IMR-90 (cell line): ENCODE results near the gene TMEM52. TPM values are rescaled to one million over a fixed set of nuclear protein-coding genes. Genes with fewer than 3 reads are reported as not detected.
A peak's percentile ranks its signal among the peaks of the same experiment; 100 is the strongest.

Experiments
- ATAC-seq: fragments of 200-7000 bp; cut with Tn5 transposase; 2 replicates; pipeline ENCODE4 v1.9.1; 2020; ENCODE audit warnings: low read depth, mild to moderate bottlenecking, moderate library complexity
- Bru-seq: library from RNA; stranded (reverse); fragments of 400-500 nt; gene quantifications from one replicate; lab custom pipeline; 2021; lab: Mats Ljungman, UMichigan
- BruChase-seq, 2 experiments: library from RNA; stranded (reverse); fragments of 400-500 nt; gene quantifications; one replicate each; lab custom pipeline; 2021; lab: Mats Ljungman, UMichigan
- BruUV-seq: library from RNA; stranded (reverse); fragments of 400-500 nt; replicated peaks from 2 replicates; lab custom pipeline; 2021; lab: Mats Ljungman, UMichigan
- CTCF ChIA-PET: fragments of 300-600 bp; formaldehyde crosslinking; extraction: SDS; loops from one replicate; lab custom pipeline; 2021; ENCODE audit warnings: antibody characterized with exemption; lab: Yijun Ruan, JAX
- POLR2A ChIA-PET: fragments of 300-600 bp; sonication (Branson Sonifier 250); formaldehyde crosslinking; loops from one replicate; lab custom pipeline; 2022; ENCODE audit warnings: antibody characterized with exemption; ENCODE audit not compliant: unreplicated experiment; lab: Charles Lee
- DNase-seq: peaks from one replicate; pipeline ENCODE4 v3.0.0; 2013
- H2AFZ ChIP-seq: replicated peaks from 2 replicates; pipeline ENCODE3; 2013; ENCODE audit warnings: low read length, mild to moderate bottlenecking; ENCODE audit not compliant: poor library complexity
- H2AK5ac ChIP-seq: 2 replicates; pipeline ENCODE4 v1.6.1; 2013; ENCODE audit warnings: low read depth, low read length, inconsistent platforms
- H2AK9ac ChIP-seq: replicated peaks from 2 replicates; pipeline ENCODE3; 2013; ENCODE audit warnings: mild to moderate bottlenecking, low read depth, low read length, moderate library complexity; ENCODE audit not compliant: poor library complexity
- H2BK120ac ChIP-seq: 2 replicates; pipeline ENCODE4 v1.6.1; 2013; ENCODE audit warnings: low read depth, low read length, inconsistent platforms
- H2BK15ac ChIP-seq: 3 replicates; pipeline ENCODE4 v1.6.1; 2013; ENCODE audit warnings: low read depth, low read length, inconsistent platforms
- H2BK20ac ChIP-seq: 2 replicates; pipeline ENCODE4 v1.6.1; 2013; ENCODE audit warnings: low read depth, mild to moderate bottlenecking, inconsistent platforms, low read length, moderate library complexity
- H2BK5ac ChIP-seq: 2 replicates; pipeline ENCODE4 v1.6.1; 2013; ENCODE audit warnings: mild to moderate bottlenecking, low read depth, low read length, inconsistent platforms; ENCODE audit not compliant: poor library complexity, severe bottlenecking
- H3K14ac ChIP-seq: replicated peaks from 2 replicates; pipeline ENCODE4 v1.6.1; 2013; ENCODE audit warnings: low read depth, low read length, inconsistent platforms
- H3K18ac ChIP-seq: 2 replicates; pipeline ENCODE4 v1.6.1; 2013; ENCODE audit warnings: low read depth, low read length, control low read depth
- H3K23ac ChIP-seq: 2 replicates; pipeline ENCODE4 v1.6.1; 2013; ENCODE audit warnings: low read depth, low read length, inconsistent platforms
- H3K27ac ChIP-seq: 2 replicates; pipeline ENCODE4 v1.5.1; 2013; ENCODE audit warnings: mild to moderate bottlenecking, control low read depth, low read length; ENCODE audit not compliant: insufficient read depth
- H3K27me3 ChIP-seq: 2 replicates; pipeline ENCODE4 v1.6.1; 2013; ENCODE audit warnings: low read length; ENCODE audit not compliant: control insufficient read depth, insufficient read depth
- H3K36me3 ChIP-seq: 2 replicates; pipeline ENCODE4 v1.6.1; 2013; ENCODE audit warnings: low read length, mixed read lengths; ENCODE audit not compliant: control insufficient read depth, insufficient read depth
- H3K4ac ChIP-seq: 2 replicates; pipeline ENCODE4 v1.6.1; 2013; ENCODE audit warnings: low read depth, low read length, inconsistent platforms
- H3K4me1 ChIP-seq: 2 replicates; pipeline ENCODE4 v1.6.1; 2013; ENCODE audit warnings: low read length, mixed read lengths; ENCODE audit not compliant: control insufficient read depth, insufficient read depth
- H3K4me2 ChIP-seq: 2 replicates; pipeline ENCODE4 v1.6.1; 2013; ENCODE audit warnings: low read depth, mild to moderate bottlenecking, control low read depth, low read length, moderate library complexity
- H3K4me3 ChIP-seq: 2 replicates; pipeline ENCODE4 v1.5.1; 2013; ENCODE audit warnings: low read depth, mild to moderate bottlenecking, control low read depth, low read length, moderate library complexity; ENCODE audit not compliant: insufficient read depth
- H3K56ac ChIP-seq: 2 replicates; pipeline ENCODE4 v1.6.1; 2013; ENCODE audit warnings: low read length, inconsistent platforms; ENCODE audit not compliant: insufficient read depth; ENCODE audit errors: extremely low read depth
- H3K79me1 ChIP-seq, 2 experiments: 2 replicates each; pipeline ENCODE4 v1.6.1; 2013; ENCODE audit warnings: low read length in 2 of 2, inconsistent platforms in 1 of 2, low read depth in 1 of 2
- H3K9ac ChIP-seq: 2 replicates; pipeline ENCODE4 v1.6.1; 2013; ENCODE audit warnings: low read depth, low read length, control low read depth
- H3K9me1 ChIP-seq: 2 replicates; pipeline ENCODE4 v1.6.1; 2013; ENCODE audit warnings: low read length, inconsistent platforms; ENCODE audit not compliant: insufficient read depth
- H3K9me3 ChIP-seq: 2 replicates; pipeline ENCODE4 v1.6.1; 2013; ENCODE audit warnings: low read length; ENCODE audit not compliant: control insufficient read depth, insufficient read depth
- H4K20me1 ChIP-seq: 2 replicates; pipeline ENCODE4 v1.6.1; 2013; ENCODE audit warnings: low read length, inconsistent platforms; ENCODE audit not compliant: insufficient read depth
- H4K5ac ChIP-seq: 2 replicates; pipeline ENCODE4 v1.6.1; 2013; ENCODE audit warnings: mild to moderate bottlenecking, low read depth, low read length, control low read depth
- H4K8ac ChIP-seq, 2 experiments: 2 replicates each; pipeline ENCODE4 v1.6.1; 2013; ENCODE audit warnings: low read depth in 2 of 2, low read length in 2 of 2, control low read depth in 1 of 2, inconsistent platforms in 1 of 2
- H4K91ac ChIP-seq: 2 replicates; pipeline ENCODE4 v1.6.1; 2013; ENCODE audit warnings: low read depth, low read length, inconsistent platforms; ENCODE audit not compliant: insufficient read depth
- MXI1 ChIP-seq: IDR thresholded peaks from 2 replicates; pipeline ENCODE4 v1.6.1; 2012; ENCODE audit warnings: low read depth, mild to moderate bottlenecking, low read length, moderate library complexity, borderline replicate concordance
- USF2 ChIP-seq: fragments of 150-350 bp; IDR thresholded peaks from 2 replicates; pipeline ENCODE4 v1.6.1; 2017; ENCODE audit warnings: mild to moderate bottlenecking, antibody characterized with exemption, low read length, low read depth
- WGBS, 2 experiments: methylation state at CpG; one replicate each; pipeline versions ENCODE4 v1.1.5 to v1.1.7; 2013; ENCODE audit warnings: missing lambda C conversion rate in 2 of 2; ENCODE audit not compliant: insufficient read length in 1 of 2; ENCODE audit errors: extremely low coverage in 2 of 2; 5-methylcytosine and 5-hydroxymethylcytosine counted together
- dilution Hi-C: fragments of 300-500 bp; cut with HindIII; formaldehyde crosslinking; loops from one replicate; pipeline ENCODE4 v1.14.3; 2018; ENCODE audit warnings: low sequenced_read_pairs; ENCODE audit not compliant: unreplicated experiment
- in situ Hi-C: fragments of 300-500 bp; cut with MboI; formaldehyde crosslinking; loops from 3 replicates; pipeline ENCODE4 v1.14.3; 2019; ENCODE audit warnings: low sequenced_read_pairs, inconsistent platforms, mixed read lengths
- intact Hi-C: fragments of 100-400 bp; cut with micrococcal nuclease; formaldehyde crosslinking; loops from 2 replicates; pipeline ENCODE4 v1.10.0; 2022
- long read RNA-seq: library from polyadenylated mRNA; unstranded; transcript quantifications from one replicate; pipeline ENCODE4 v2.0.0, GENCODE V29; 2021; ENCODE audit not compliant: unreplicated experiment
- polyA plus RNA-seq, 3 experiments: library from polyadenylated mRNA; depleted of rRNA; stranded (reverse); fragments of >200 nt; gene quantifications; 2 replicates each; pipeline ENCODE4 v1.2.3, GENCODE V29; 2012; ENCODE audit warnings: low replicate concordance in 1 of 3
- total RNA-seq: library from RNA; depleted of rRNA; stranded (reverse); fragments of >200 nt; gene quantifications from 2 replicates; pipeline ENCODE4 v1.2.3, GENCODE V29; 2012; rRNA removed

The TMEM52 gene
- 0.28 and 0.54 TPM in 2 replicates for total RNA-seq
- 1.3 and 1.9 TPM in 2 replicates for polyA plus RNA-seq (2012; rRNA removed)
- polyA plus RNA-seq (2012; cell fraction: cytosol; rRNA removed) = 1.8 and 2.1 TPM in 2 replicates
- 2.5 and 5.0 TPM in 2 replicates for polyA plus RNA-seq (2012; cell fraction: nucleus; rRNA removed; ENCODE audit: low replicate concordance)
- not detected for Bru-seq, nascent RNA
- BruChase-seq, experiment 1, labeled RNA remaining after a 6-hour chase = not detected
- not detected for BruChase-seq, experiment 2, labeled RNA remaining after a 2-hour chase
- long read RNA-seq = 0 reads

GRCh38 chr1:1918901-1919303, at the start of gene TMEM52:
TSS of gene TMEM52 (minus strand) at chr1:1919279. CDS start at chr1:1919265, 14 bp downstream.
- H2BK120ac ChIP-seq = peak within 1 kb of the TSS; percentile 48; the same call in 1 of the 2 replicates
- peak within 1 kb of the TSS; percentile 46; the same call in 1 of the 2 replicates for H2AK5ac ChIP-seq
- no peak within 1 kb of the TSS for H3K23ac ChIP-seq
- WGBS, 2 experiments = 1% methylated on average over 23 of the region's 44 CpGs; no CpG with 5 or more reads in 1 of the 2 experiments
- H3K56ac ChIP-seq = no peak within 1 kb of the TSS
- H4K5ac ChIP-seq = no peak within 1 kb of the TSS
- H3K9me3 ChIP-seq = no peaks in the 10 kb centered on the region
- intact Hi-C loops (no loop called here), in situ Hi-C loops (no loop called here), dilution Hi-C loops (no loop called here)
- no peaks in the 10 kb centered on the region for H3K36me3 ChIP-seq
- ChIA-PET POLR2A (no interaction called here), CTCF (no interaction called here)
- no peak within 1 kb of the TSS for H2BK20ac ChIP-seq
- ATAC-seq (no peak), DNase-seq (no peak)
- H3K18ac ChIP-seq = no peak within 1 kb of the TSS
- peak within 1 kb of the TSS; percentile 91 for H2AK9ac ChIP-seq
- H2AFZ ChIP-seq = peak within 1 kb of the TSS; percentile 92
- H3K27me3 ChIP-seq = peaks cover 3% of the 10 kb centered on the region; the same call in 1 of the 2 replicates
- no peak within 1 kb of the TSS for H2BK5ac ChIP-seq
- H3K4me1 ChIP-seq = peaks cover 2% of the 10 kb centered on the region; the same call in 1 of the 2 replicates
- peak within 1 kb of the TSS; percentile 40 for H3K4me3 ChIP-seq
- BruUV-seq = no TSS peak
- peaks cover 4% of the 10 kb centered on the region; the same call in 1 of the 2 replicates for H3K9me1 ChIP-seq
- no peak within 1 kb of the TSS; the same call in 1 of the 2 replicates for H4K91ac ChIP-seq
- H2BK15ac ChIP-seq = no peak within 1 kb of the TSS
- peak within 1 kb of the TSS; percentile 72; the same call in 1 of the 2 replicates for H3K4ac ChIP-seq
- no peak within 1 kb of the TSS for H3K27ac ChIP-seq
- H4K8ac ChIP-seq = peak within 1 kb of the TSS in 1 of 2 experiments; percentile 91; a peak in 2 of 4 replicates
- H3K4me2 ChIP-seq = peak within 1 kb of the TSS; percentile 23
- no peaks in the 10 kb centered on the region for H3K79me1 ChIP-seq
- TF ChIP-seq MXI1 = 0 out of 2 replicates have a peak, but pooled peaks have one; percentile 27
- no peak for TF ChIP-seq USF2
- no peak within 1 kb of the TSS for H3K9ac ChIP-seq
- no peaks in the 10 kb centered on the region for H4K20me1 ChIP-seq
- H3K14ac ChIP-seq = no peak within 1 kb of the TSS
